GM12878 (cell line): Measurements from ENCODE around the gene CCDC200. TPM values are rescaled to one million over a fixed set of nuclear protein-coding genes. Genes with fewer than 3 reads are reported as not detected.
A peak's percentile ranks its signal among the peaks of the same experiment; 100 is the strongest.
"Not testable (repeated sequence)": the region's sequence is repeated elsewhere in the genome, so short reads cannot be mapped to it uniquely, and the experiment has no call there.

Experiments
- ATAC-seq: fragments of 200-7000 bp; cut with Tn5 transposase; 3 replicates; pipeline ENCODE4 v1.9.1; 2020; ENCODE audit warnings: mild to moderate bottlenecking, moderate library complexity
- BruUV-seq: library from RNA; stranded (reverse); fragments of 400-500 nt; replicated peaks from 2 replicates; lab custom pipeline; 2021; lab: Mats Ljungman, UMichigan
- CTCF ChIA-PET: fragments of 300-600 bp; sonication (Branson Sonifier 250); formaldehyde crosslinking; extraction: SDS; loops from one replicate; lab custom pipeline; 2021; ENCODE audit warnings: inconsistent platforms; lab: Yijun Ruan, JAX
- POLR2A ChIA-PET: fragments of 350-600 bp; formaldehyde crosslinking; extraction: SDS; loops from one replicate; lab custom pipeline; 2021; ENCODE audit warnings: inconsistent platforms; lab: Charles Lee
- RAD21 ChIA-PET: fragments of 300-600 bp; sonication (Branson Sonifier 250); formaldehyde crosslinking; loops from one replicate; lab custom pipeline; 2023; ENCODE audit warnings: antibody characterized with exemption; ENCODE audit not compliant: unreplicated experiment; lab: Charles Lee
- SMC1A ChIA-PET: fragments of 300-600 bp; sonication (Branson Sonifier 250); formaldehyde crosslinking; loops from one replicate; lab custom pipeline; 2023; ENCODE audit not compliant: unreplicated experiment, uncharacterized antibody; lab: Charles Lee
- DNase-seq: peaks from one replicate; pipeline ENCODE4 v3.0.0-alpha.2; 2011; ENCODE audit warnings: low read depth, low spot score
- FAIRE-seq: peaks from 3 replicates; lab custom pipeline; 2011; peaks lifted over from hg19 to GRCh38; lab: Jason Lieb, UNC
- H2AFZ ChIP-seq: 2 replicates; pipeline ENCODE4 v1.6.0; 2011; ENCODE audit warnings: low read depth, low read length, control low read depth; ENCODE audit not compliant: control insufficient read depth
- H3K27ac ChIP-seq: 2 replicates; pipeline ENCODE4 v1.5.1; 2011; ENCODE audit warnings: control low read depth; ENCODE audit not compliant: control insufficient read depth, insufficient read depth
- H3K27me3 ChIP-seq, 2 experiments: replicated peaks in 1 of 2; 2 replicates each; pipeline versions ENCODE4 v1.6.0 to v1.6.1; 2011; ENCODE audit warnings: low read length in 1 of 2; ENCODE audit not compliant: control insufficient read depth in 2 of 2, insufficient read depth in 2 of 2
- H3K36me3 ChIP-seq, 2 experiments: 2 replicates each; pipeline ENCODE4 v1.5.1; 2011; ENCODE audit warnings: low read length in 1 of 2; ENCODE audit not compliant: control insufficient read depth in 2 of 2, insufficient read depth in 2 of 2
- H3K4me1 ChIP-seq: 2 replicates; pipeline ENCODE4 v1.6.1; 2011; ENCODE audit warnings: mild to moderate bottlenecking, low read length, moderate library complexity, mixed read lengths; ENCODE audit not compliant: control insufficient read depth, insufficient read depth
- H3K4me2 ChIP-seq: 2 replicates; pipeline ENCODE4 v1.6.0; 2011; ENCODE audit warnings: control low read depth; ENCODE audit not compliant: control insufficient read depth, insufficient read depth
- H3K4me3 ChIP-seq: fragments of 200-600 bp; sonication (generic); 2 replicates; pipeline ENCODE4 v1.5.1; 2016
- H3K79me2 ChIP-seq: 2 replicates; pipeline ENCODE4 v1.6.0; 2011; ENCODE audit warnings: low read length; ENCODE audit not compliant: control insufficient read depth, insufficient read depth
- H3K9ac ChIP-seq: 2 replicates; pipeline ENCODE4 v1.8.0; 2011; ENCODE audit warnings: low read length, control low read depth, mixed read lengths; ENCODE audit not compliant: control insufficient read depth, insufficient read depth
- H3K9me3 ChIP-seq: replicated peaks from 3 replicates; pipeline ENCODE4 v1.5.1; 2011; ENCODE audit warnings: mild to moderate bottlenecking, low read length; ENCODE audit not compliant: control insufficient read depth, insufficient read depth
- H4K20me1 ChIP-seq: 2 replicates; pipeline ENCODE4 v1.6.0; 2011; ENCODE audit not compliant: control insufficient read depth, insufficient read depth
- ASH2L ChIP-seq: fragments of 300-600, 200-600 bp; sonication (generic); IDR thresholded peaks from 2 replicates; pipeline ENCODE4 v1.6.1; 2017; ENCODE audit warnings: low read depth, mild to moderate bottlenecking, borderline replicate concordance
- GATAD2B ChIP-seq: fragments of 450-650 bp; conservative IDR thresholded peaks from 2 replicates; pipeline ENCODE4 v1.6.1; 2017; ENCODE audit warnings: low read depth, mild to moderate bottlenecking, moderate library complexity
- NFIC ChIP-seq: IDR thresholded peaks from 2 replicates; pipeline ENCODE4 v1.6.1; 2012; ENCODE audit warnings: low read depth, mild to moderate bottlenecking, inconsistent platforms, low read length, moderate library complexity
- SMAD5 ChIP-seq: IDR thresholded peaks from 2 replicates; pipeline ENCODE4 v1.6.1; 2016; ENCODE audit warnings: antibody characterized with exemption, low read depth
- STAT1 ChIP-seq: fragments of 450-650 bp; conservative IDR thresholded peaks from 2 replicates; pipeline ENCODE4 v1.6.1; 2014; ENCODE audit warnings: antibody characterized with exemption, mild to moderate bottlenecking
- WGBS: methylation state at CpG from one replicate; pipeline ENCODE4 v1.1.6; 2016; ENCODE audit warnings: low lambda C conversion rate; ENCODE audit not compliant: insufficient replicate concordance, insufficient coverage; ENCODE audit errors: missing lambda C conversion rate; 5-methylcytosine and 5-hydroxymethylcytosine counted together
- in situ Hi-C: fragments of 300-500 bp; cut with MboI; formaldehyde crosslinking; loops from 9 replicates; pipeline ENCODE4 v1.14.3; 2018; ENCODE audit warnings: mixed read lengths
- intact Hi-C: fragments of 100-400 bp; cut with micrococcal nuclease; formaldehyde crosslinking; loops from one replicate; pipeline ENCODE4 v1.14.2; 2022; ENCODE audit not compliant: unreplicated experiment
- polyA plus RNA-seq, 11 experiments: library from polyadenylated mRNA; depleted of rRNA in 4 of 11; unstranded in 6 of 11; stranded (reverse) in 5 of 11; fragments of >200 nt; fragmentation: Nextera tagmentation in 4 of 11; fragmentation: Illumina TruSeq in 1 of 11; extraction: Ambion mirVana in 4 of 11; extraction: Trizol in 1 of 11; gene quantifications; 1 replicate in 1 of 11; 2 replicates in 10 of 11; pipeline versions ENCODE4 v1.2.1 to v1.2.3, GENCODE V29; 2011 to 2016; ENCODE audit warnings: inconsistent platforms in 2 of 11, missing spikeins in 2 of 11, low read depth in 1 of 11
- total RNA-seq, 4 experiments: library from RNA; depleted of rRNA in 3 of 4; stranded (reverse); fragments of >200 nt in 3 of 4; fragmentation: Illumina TruSeq in 1 of 4; extraction: Trizol in 1 of 4; gene quantifications; 2 replicates each; pipeline versions ENCODE4 v1.2.1 to v1.2.3, GENCODE V29; 2013 to 2021

CCDC200 gene
- total and polyA plus RNA-seq, 10 of the 15 experiments (the other 5 are each of a cell fraction or from before 2014, with no cell fraction given) = 0.46 to 3.9 (median 2.7) TPM; not detected in 6

DNA sequence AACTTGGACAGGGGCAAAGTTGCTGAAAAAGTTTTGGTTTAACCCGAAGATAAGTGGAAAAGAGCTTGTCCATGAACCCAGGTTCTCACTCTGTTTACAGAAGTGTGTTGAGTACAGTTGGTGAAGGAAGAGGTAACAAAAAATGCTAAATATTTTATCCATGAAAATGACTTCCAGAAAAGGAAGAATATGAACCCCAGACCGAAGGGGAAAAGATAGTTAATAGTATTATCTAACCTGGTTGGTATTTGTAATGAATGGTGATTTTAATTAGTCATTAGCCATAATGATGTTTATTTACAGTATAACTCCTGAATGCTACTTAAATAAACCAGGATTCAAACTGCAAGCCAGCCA lies 17.3 kb downstream of the CCDC200 start:
- CTCF ChIA-PET = interaction anchor here (1.0 to 1.8 kb wide), 5 partner anchors 39 to 273 kb away, joined by 3 to 6 read pairs (median 5); partner anchors contain the start of genes DHX8, NBR1 and RPL27

DNA sequence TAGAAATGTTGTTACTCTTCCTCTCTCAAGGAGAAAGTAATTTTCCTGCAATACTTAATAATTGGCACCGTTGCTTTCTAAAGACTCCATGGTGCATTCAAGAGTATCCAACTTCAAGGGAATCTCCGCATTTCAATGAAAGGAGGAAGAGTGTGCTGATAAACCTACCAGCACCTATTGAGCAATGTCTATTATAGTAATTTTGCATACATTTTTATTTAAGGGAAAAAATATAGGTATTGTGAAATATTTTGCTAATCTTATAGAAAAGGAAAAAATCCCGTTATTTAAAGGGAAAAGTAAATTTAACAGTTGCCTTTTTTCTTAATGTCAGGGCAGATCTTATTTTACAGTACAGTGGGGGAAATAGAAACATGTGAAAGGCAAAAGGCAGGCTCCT lies 17.8 kb downstream of the CCDC200 start:
- H3K4me1 ChIP-seq = peaks cover 10% of the 10 kb centered on the region
- intact Hi-C loops (no loop called here), in situ Hi-C loops (loop anchor here (10.0 to 25.0 kb wide), 9 partner anchors 104 to 1652 kb away; partner anchors contain the start of genes DNAJC7, EIF1, HDAC5 and MEOX1)
- H4K20me1 ChIP-seq = no peaks in the 10 kb centered on the region
- H3K4me3 ChIP-seq = peak overlapping the region; percentile 75
- H3K9me3 ChIP-seq = no peaks in the 10 kb centered on the region
- H3K79me2 ChIP-seq = peaks cover 17% of the 10 kb centered on the region
- peaks cover 0 to 4% of the 10 kb centered on the region in 2 experiments; a peak in 2 of 4 replicates for H3K36me3 ChIP-seq
- H2AFZ ChIP-seq = peak overlapping the region; percentile 82
- 42% methylated on average over 3 of the region's 3 CpGs for WGBS
- H3K27ac ChIP-seq = peak overlapping the region; percentile 88
- no peak for ATAC-seq
- TF ChIP-seq STAT1 = no peak
- no peak for TF ChIP-seq GATAD2B
- TF ChIP-seq, all 136 proteins: peak for 0
- BruUV-seq = no TSS peak
- RAD21 ChIA-PET = interaction anchor here (2.9 kb wide), 1 partner anchor 105 kb away, joined by 15 read pairs; no protein-coding TSS in a partner anchor
- POLR2A ChIA-PET = interaction anchor here (4.4 kb wide), 1 partner anchor 104 kb away, joined by 31 read pairs; no protein-coding TSS in a partner anchor
- Histone ChIP-seq H3K9ac (peak overlapping the region; percentile 86), H3K27me3 (no peaks in the 10 kb centered on the region), H3K4me2 (peak overlapping the region; percentile 73)
- CTCF ChIA-PET = interaction anchor here (1.3 to 1.9 kb wide), 3 partner anchors 11 to 99 kb away, joined by 4 to 5 read pairs (median 5); partner anchors contain the start of gene NBR1
- SMC1A ChIA-PET = interaction anchor here (1.4 to 3.9 kb wide), 3 partner anchors 10 to 105 kb away, joined by 4 to 20 read pairs (median 12); no protein-coding TSS in a partner anchor
- FAIRE-seq (no peak), DNase-seq (no peak)

More for the DNA sequence above, 17.3 kb downstream of the CCDC200 start:
- Histone ChIP-seq H3K36me3 (peaks cover 1 to 8% of the 10 kb centered on the region in 2 experiments; a peak in 3 of 4 replicates), H3K27ac (peak overlapping the region; percentile 88), H4K20me1 (no peaks in the 10 kb centered on the region), H3K4me3 (peak overlapping the region; percentile 75), H3K9ac (peak overlapping the region; percentile 86), H3K9me3 (no peaks in the 10 kb centered on the region), H3K27me3 (no peaks in the 10 kb centered on the region), H3K4me2 (peak overlapping the region; percentile 73), H3K79me2 (peaks cover 17% of the 10 kb centered on the region), H2AFZ (peak overlapping the region; percentile 82), H3K4me1 (peaks cover 10% of the 10 kb centered on the region)
- in situ Hi-C loops (loop anchor here (10.0 to 25.0 kb wide), 9 partner anchors 104 to 1651 kb away; partner anchors contain the start of genes DNAJC7, EIF1, HDAC5 and MEOX1), intact Hi-C loops (no loop called here)
- BruUV-seq = TSS peak; percentile 94
- FAIRE-seq (no peak), DNase-seq (no peak), ATAC-seq (no peak)
- ChIA-PET SMC1A (interaction anchor here (1.0 to 3.9 kb wide), 4 partner anchors 10 to 104 kb away, joined by 3 to 20 read pairs (median 8); no protein-coding TSS in a partner anchor), POLR2A (interaction anchor here (0.8 to 4.4 kb wide), 3 partner anchors 37 to 157 kb away, joined by 3 to 31 read pairs (median 3); no protein-coding TSS in a partner anchor), RAD21 (interaction anchor here (2.4 to 2.9 kb wide), 2 partner anchors 39 to 104 kb away, joined by 15 read pairs; partner anchors contain the start of gene NBR1)
- 0% methylated on average over 2 of the region's 2 CpGs for WGBS
- TF ChIP-seq NFIC (0 out of 2 replicates have a peak, but pooled peaks have one; percentile 14), SMAD5 (0 out of 2 replicates have a peak, but pooled peaks have one; percentile 13), ASH2L (no peak)

DNA sequence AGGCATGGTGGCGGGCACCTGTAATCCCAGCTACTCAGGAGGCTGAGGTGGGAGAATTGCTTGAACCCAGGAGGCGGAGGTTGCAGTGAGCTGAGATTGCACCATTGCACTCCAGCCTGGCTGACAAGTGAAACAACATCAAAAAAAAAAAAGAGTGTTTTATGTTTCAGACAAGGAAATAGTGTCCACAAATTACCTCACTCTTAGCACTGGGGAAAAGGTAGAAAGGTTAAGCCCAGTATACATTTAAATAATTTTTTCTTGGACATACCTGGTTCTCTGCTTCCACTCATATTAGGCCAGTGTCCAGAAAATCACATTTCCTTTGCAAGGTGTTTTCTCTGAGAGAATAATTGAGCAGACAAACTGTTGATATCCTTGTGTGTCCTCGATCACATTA lies 25.4 kb downstream of the CCDC200 start:
- ATAC-seq, H4K20me1 ChIP-seq, H3K4me3 ChIP-seq, intact Hi-C loops, H3K9ac ChIP-seq, CTCF ChIA-PET, H3K9me3 ChIP-seq, H3K79me2 ChIP-seq, DNase-seq, H3K27me3 ChIP-seq, BruUV-seq, H3K4me1 ChIP-seq, H3K4me2 ChIP-seq, RAD21 ChIA-PET, H2AFZ ChIP-seq, H3K27ac ChIP-seq, FAIRE-seq: not testable (repeated sequence)
- 98% methylated on average over 3 of the region's 3 CpGs for WGBS
- POLR2A ChIA-PET = interaction anchor here (0.7 kb wide), 1 partner anchor 150 kb away, joined by 5 read pairs; no protein-coding TSS in a partner anchor
- H3K36me3 ChIP-seq = peaks cover 3 to 11% of the 10 kb centered on the region in 2 experiments
- SMC1A ChIA-PET = interaction anchor here (4.1 kb wide), 1 partner anchor 9 kb away, joined by 20 read pairs; the partner anchor contains the start of gene TMEM106A
- in situ Hi-C loops = loop anchor here (10.0 to 25.0 kb wide), 8 partner anchors 48 to 1659 kb away; partner anchors contain the start of genes DNAJC7, EIF1, HDAC5 and MEOX1
